Lower leg skin (tissue), 3 donors: ENCODE measurements around the gene SLC28A1.

Experiments
- CTCF ChIP-seq, 3 donors: fragments of 450-650 bp; IDR thresholded peaks; one replicate each; pipeline ENCODE4 v1.5.1; 2016; ENCODE audit warnings: antibody characterized with exemption in 3 of 3, mild to moderate bottlenecking in 3 of 3, moderate library complexity in 2 of 3
- POLR2A ChIP-seq, 2 donors: fragments of 450-650 bp; IDR thresholded peaks; one replicate each; pipeline ENCODE4 v1.6.1; 2016 to 2017; ENCODE audit warnings: antibody characterized with exemption in 2 of 2, mild to moderate bottlenecking in 1 of 2, moderate library complexity in 1 of 2

- no peak for TF ChIP-seq CTCF (IDR thresholded peaks at IDR 0.05)
- no peak for TF ChIP-seq POLR2A (IDR thresholded peaks at IDR 0.05)
Observed at GRCh38 chr15:84938726-84939125, 54.3 kb downstream of the SLC28A1 start.
